HEK293 (cell line): Measurements from ENCODE around the gene SLC34A3.
"Not testable (repeated sequence)": the region's sequence is repeated elsewhere in the genome, so short reads cannot be mapped to it uniquely, and the experiment has no call there.

Source experiments
- CTCF ChIA-PET: fragments of 350-600 bp; formaldehyde crosslinking; extraction: SDS; loops from one replicate; lab custom pipeline; 2021; ENCODE audit warnings: antibody characterized with exemption; lab: Yijun Ruan, JAX
- POLR2A ChIA-PET: fragments of 300-600 bp; formaldehyde crosslinking; extraction: SDS; loops from one replicate; lab custom pipeline; 2020; ENCODE audit warnings: antibody characterized with exemption, inconsistent platforms; lab: Yijun Ruan, JAX
- H3K27ac ChIP-seq: fragments of 200-500 bp; sonication (Bioruptor generic); 2 replicates; pipeline ENCODE4 v1.5.1; 2014; ENCODE audit warnings: low read depth, low read length, control low read depth, inconsistent platforms; ENCODE audit errors: extremely low read depth
- H3K36me3 ChIP-seq, 2 experiments: fragments of 200-500 bp in 1 of 2; sonication (Bioruptor generic) in 1 of 2; 1 replicate in 1 of 2; 2 replicates in 1 of 2; pipeline ENCODE4 v1.5.1; 2014 to 2017; ENCODE audit warnings: inconsistent platforms in 2 of 2, low read length in 2 of 2; ENCODE audit not compliant: control insufficient read depth in 2 of 2, insufficient read depth in 1 of 2
- H3K4me1 ChIP-seq: fragments of 200-500 bp; sonication (Bioruptor generic); 2 replicates; pipeline ENCODE4 v1.5.1; 2014; ENCODE audit warnings: mild to moderate bottlenecking, low read length, inconsistent platforms; ENCODE audit not compliant: control insufficient read depth, insufficient read depth
- H3K4me3 ChIP-seq: 2 replicates; pipeline ENCODE4 v1.5.1; 2011; ENCODE audit warnings: low read depth, mild to moderate bottlenecking, control low read depth, low read length, moderate library complexity
- H3K9me3 ChIP-seq: fragments of 200-500 bp; sonication (Bioruptor generic); 2 replicates; pipeline ENCODE4 v1.5.1; 2014; ENCODE audit warnings: low read depth, low read length, inconsistent platforms; ENCODE audit not compliant: control insufficient read depth, insufficient read depth
- GLIS2 ChIP-seq: fragments of 450-650 bp; formaldehyde crosslinking; IDR thresholded peaks from 2 replicates; pipeline ENCODE4 v1.5.1; 2016; ENCODE audit warnings: missing biosample characterization, missing genetic modification characterization
- IKZF3 ChIP-seq: fragments of 450-650 bp; IDR thresholded peaks from 2 replicates; pipeline ENCODE4 v1.5.0; 2018; ENCODE audit warnings: missing biosample characterization, mild to moderate bottlenecking, missing genetic modification characterization, moderate library complexity
- KLF1 ChIP-seq: fragments of 450-650 bp; formaldehyde crosslinking; IDR thresholded peaks from 2 replicates; pipeline ENCODE4 v1.5.1; 2016; ENCODE audit warnings: missing biosample characterization, missing genetic modification characterization
- OSR2 ChIP-seq: fragments of 450-650 bp; formaldehyde crosslinking; IDR thresholded peaks from 2 replicates; pipeline ENCODE4 v1.5.1; 2016; ENCODE audit warnings: missing biosample characterization, missing genetic modification characterization
- PRDM2 ChIP-seq: fragments of 450-650 bp; formaldehyde crosslinking; IDR thresholded peaks from 2 replicates; pipeline ENCODE4 v1.5.1; 2016; ENCODE audit warnings: missing biosample characterization, missing genetic modification characterization, borderline replicate concordance
- TCF7L2 ChIP-seq: IDR thresholded peaks from 2 replicates; pipeline ENCODE4 v1.6.1; 2011; ENCODE audit warnings: low read depth, mild to moderate bottlenecking, inconsistent platforms, low read length, moderate library complexity, borderline replicate concordance
- ZBTB11 ChIP-seq: fragments of 450-650 bp; formaldehyde crosslinking; conservative IDR thresholded peaks from 2 replicates; pipeline ENCODE4 v1.5.1; 2016; ENCODE audit warnings: low read depth, missing biosample characterization, missing genetic modification characterization
- ZNF138 ChIP-seq: fragments of 450-650 bp; formaldehyde crosslinking; IDR thresholded peaks from 2 replicates; pipeline ENCODE4 v1.5.1; 2016; ENCODE audit warnings: missing biosample characterization, missing genetic modification characterization, borderline replicate concordance
- ZNF169 ChIP-seq: fragments of 450-650 bp; formaldehyde crosslinking; IDR thresholded peaks from 2 replicates; pipeline ENCODE4 v1.5.1; 2016; ENCODE audit warnings: missing biosample characterization, missing genetic modification characterization
- ZNF174 ChIP-seq: fragments of 450-650 bp; formaldehyde crosslinking; IDR thresholded peaks from 2 replicates; pipeline ENCODE4 v1.5.0; 2017; ENCODE audit warnings: missing biosample characterization, mild to moderate bottlenecking, missing genetic modification characterization
- ZNF184 ChIP-seq: fragments of 450-650 bp; IDR thresholded peaks from 2 replicates; pipeline ENCODE4 v1.5.1; 2018; ENCODE audit warnings: missing biosample characterization, mild to moderate bottlenecking, missing genetic modification characterization
- ZNF214 ChIP-seq: fragments of 450-650 bp; formaldehyde crosslinking; IDR thresholded peaks from 2 replicates; pipeline ENCODE4 v1.5.1; 2017; ENCODE audit warnings: missing biosample characterization, mild to moderate bottlenecking, missing genetic modification characterization, borderline replicate concordance
- ZNF37A ChIP-seq: fragments of 450-650 bp; IDR thresholded peaks from 2 replicates; pipeline ENCODE4 v1.5.1; 2018; ENCODE audit warnings: missing biosample characterization, missing genetic modification characterization
- ZNF398 ChIP-seq: fragments of 450-650 bp; formaldehyde crosslinking; IDR thresholded peaks from 2 replicates; pipeline ENCODE4 v1.5.1; 2017; ENCODE audit warnings: missing biosample characterization, missing genetic modification characterization
- ZNF433 ChIP-seq: fragments of 450-650 bp; formaldehyde crosslinking; IDR thresholded peaks from 2 replicates; pipeline ENCODE4 v1.5.1; 2016; ENCODE audit warnings: missing biosample characterization, missing genetic modification characterization, low read depth
- ZNF600 ChIP-seq: fragments of 450-650 bp; formaldehyde crosslinking; IDR thresholded peaks from 2 replicates; pipeline ENCODE4 v1.5.1; 2016; ENCODE audit warnings: missing biosample characterization, missing genetic modification characterization
- ZNF670 ChIP-seq: fragments of 450-650 bp; formaldehyde crosslinking; IDR thresholded peaks from 2 replicates; pipeline ENCODE4 v1.5.1; 2016; ENCODE audit warnings: missing biosample characterization, missing genetic modification characterization, low read depth

The SLC34A3 gene

GRCh38 chr9:137242269-137243203 lies 11.8 kb downstream of the SLC34A3 start (continued):
- TF ChIP-seq PRDM2 (0 out of 2 replicates have a peak, but pooled peaks have one; percentile 23), GLIS2 (tag by site-specific recombination) (0 out of 2 replicates have a peak, but pooled peaks have one; percentile 12), ZNF600 (tag by site-specific recombination) (no peak), OSR2 (tag by site-specific recombination) (no peak)

- not testable (repeated sequence) for H3K27ac ChIP-seq, H3K4me1 ChIP-seq, H3K9me3 ChIP-seq, H3K4me3 ChIP-seq
- TF ChIP-seq ZNF600 (tag by site-specific recombination), result peak; percentile 84
- TF ChIP-seq ZNF169 (tag by site-specific recombination), result 0 out of 2 replicates have a peak, but pooled peaks have one; percentile 6
- ChIA-PET POLR2A (interaction anchor here (0.6 to 11.5 kb wide), 14 partner anchors 9 to 195 kb away, joined by 3 to 336 read pairs (median 7); partner anchors contain the start of genes CYSRT1, MAN1B1, NELFB and NRARP), CTCF (interaction anchor here (1.3 kb wide), 1 partner anchor 11 kb away, joined by 13 read pairs; the partner anchor contains the start of gene NELFB)
- peaks cover 0 to 32% of the 10 kb centered on the region in 2 experiments; a peak in 1 of 3 replicates for H3K36me3 ChIP-seq
Observed at GRCh38 chr9:137243266-137243625, 12.5 kb downstream of the SLC34A3 start.

- CTCF ChIA-PET, result interaction anchor here (0.7 to 3.6 kb wide), 3 partner anchors 7 to 20 kb away, joined by 5 to 29 read pairs (median 16); partner anchors contain the start of gene NELFB
- Histone ChIP-seq H3K27ac (no peak overlapping the region), H3K4me3 (no peak overlapping the region), H3K4me1 (0 out of 2 replicates have a peak, but pooled peaks cover 3% of the 10 kb centered on the region), H3K9me3 (no peaks in the 10 kb centered on the region), H3K36me3 (peaks cover 0 to 27% of the 10 kb centered on the region in 2 experiments; a peak in 1 of 3 replicates)
- POLR2A ChIA-PET, result interaction anchor here (0.6 to 11.5 kb wide), 15 partner anchors 7 to 453 kb away, joined by 3 to 336 read pairs (median 6); partner anchors contain the start of genes CYSRT1, NELFB, RNF208 and RNF224
- TF ChIP-seq ZNF670 (tag by site-specific recombination) (no peak), ZNF184 (tag by site-specific recombination) (no peak), IKZF3 (peak; percentile 15; the same call in 1 of the 2 replicates), ZNF398 (tag by site-specific recombination) (peak; percentile 34; the same call in 1 of the 2 replicates), ZBTB11 (peak; percentile 76), ZNF433 (tag by site-specific recombination) (no peak), ZNF37A (tag by site-specific recombination) (no peak), ZNF214 (tag by site-specific recombination) (no peak), TCF7L2 (no peak), KLF1 (tag by site-specific recombination) (peak; percentile 60; the same call in 1 of the 2 replicates), ZNF174 (tag by site-specific recombination) (no peak), ZNF138 (tag by site-specific recombination) (no peak)
Observed at GRCh38 chr9:137243626-137244485, 13.2 kb downstream of the SLC34A3 start.
